Activated CD4-positive, alpha-beta memory T cell treated with anti-CD3 and anti-CD28 coated beads, Interleukin-2, amount 10 ng/mL, durations not matched to agents 7 days and 5 days (primary cell): ENCODE results near the gene ATG2A. TPM values are rescaled to one million over a fixed set of nuclear protein-coding genes. Genes with fewer than 3 reads are reported as not detected.

Experiments
- CTCF ChIA-PET: fragments of 350-600 bp; sonication (Branson Sonifier 250); formaldehyde crosslinking; loops from one replicate; lab custom pipeline; 2021; ENCODE audit warnings: antibody characterized with exemption, inconsistent platforms; lab: Charles Lee
- POLR2A ChIA-PET: fragments of 350-600 bp; sonication (Branson Sonifier 250); formaldehyde crosslinking; loops from one replicate; lab custom pipeline; 2021; ENCODE audit warnings: antibody characterized with exemption; lab: Charles Lee
- DNase-seq: peaks from one replicate; pipeline ENCODE4 v3.0.0-alpha.2; 2020
- H3K27ac Mint-ChIP-seq: one replicate; pipeline ENCODE4 v1.8.0; 2021; ENCODE audit warnings: mild to moderate bottlenecking, mixed read lengths
- H3K27me3 Mint-ChIP-seq: one replicate; pipeline ENCODE4 v1.8.0; 2021; ENCODE audit warnings: mixed read lengths
- H3K36me3 Mint-ChIP-seq: one replicate; pipeline ENCODE4 v1.8.0; 2021; ENCODE audit warnings: low read depth, mixed read lengths
- H3K4me1 Mint-ChIP-seq: one replicate; pipeline ENCODE4 v1.8.0; 2021; ENCODE audit warnings: mixed read lengths
- H3K4me3 Mint-ChIP-seq: one replicate; pipeline ENCODE4 v1.8.0; 2021; ENCODE audit warnings: mild to moderate bottlenecking, mixed read lengths
- H3K9me3 Mint-ChIP-seq: one replicate; pipeline ENCODE4 v1.8.0; 2021; ENCODE audit warnings: mixed read lengths
- total RNA-seq, 2 experiments: library from RNA; stranded (reverse); gene quantifications; one replicate each; pipeline ENCODE4 v1.2.3, GENCODE V29; 2021

ATG2A gene
- total RNA-seq, 2 experiments from 2014 or later = 37.4 to 40.7 TPM

DNA sequence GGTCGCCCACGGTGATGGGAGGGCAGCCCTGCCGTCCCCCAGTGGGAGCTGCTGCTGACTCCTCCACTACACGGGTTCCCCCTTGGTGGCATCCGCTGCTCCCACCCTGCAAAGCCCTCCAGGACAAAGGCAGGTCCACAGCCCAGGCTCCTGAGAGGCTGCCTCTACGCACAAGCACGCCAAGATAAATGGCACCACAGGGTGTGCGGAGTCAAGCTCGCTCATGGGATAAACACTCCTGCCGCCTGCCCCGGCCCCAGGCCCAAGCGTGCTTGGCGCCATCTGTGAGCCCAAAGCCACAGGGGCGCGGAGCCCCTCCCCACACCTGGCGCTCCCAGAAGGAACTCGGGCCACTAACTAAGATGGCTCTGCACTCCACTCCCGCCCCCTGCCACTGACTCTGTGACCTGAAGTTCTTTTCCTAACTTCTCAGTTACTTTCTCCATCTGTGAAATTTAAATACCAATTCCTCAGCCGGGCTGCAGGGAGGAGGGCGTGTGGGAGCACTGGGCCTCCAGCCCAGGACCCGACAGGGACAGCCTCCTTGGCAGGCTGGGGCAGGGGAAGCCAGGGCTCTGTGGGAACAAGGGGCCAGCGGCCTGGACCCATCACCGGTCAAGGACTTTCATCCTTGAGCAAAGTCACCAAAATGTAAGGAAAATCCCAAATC lies 53.5 kb downstream of the ATG2A start:
- CTCF ChIA-PET = interaction anchor here (1.0 to 30.8 kb wide), 5 partner anchors 13 to 562 kb away, joined by 3 to 957 read pairs (median 3); partner anchors contain the start of genes CDC42BPG and EHD1
- no peaks in the 10 kb centered on the region for H3K27me3 Mint-ChIP-seq
- H3K4me3 Mint-ChIP-seq = peak overlapping the region; percentile 68
- peaks cover 92% of the 10 kb centered on the region for H3K4me1 Mint-ChIP-seq
- H3K9me3 Mint-ChIP-seq = no peaks in the 10 kb centered on the region
- POLR2A ChIA-PET = interaction anchor here (1.0 to 28.1 kb wide), 7 partner anchors 10 to 751 kb away, joined by 3 to 1068 read pairs (median 6); partner anchors contain the start of genes EHD1, PRDX5, SYVN1 and TRMT112
- DNase-seq = no peak
- peaks cover 61% of the 10 kb centered on the region for H3K36me3 Mint-ChIP-seq
- peak overlapping the region; percentile 98 for H3K27ac Mint-ChIP-seq

GRCh38 chr11:64862987-64863390 lies 54.0 kb downstream of the ATG2A start:
- peaks cover 92% of the 10 kb centered on the region for H3K4me1 Mint-ChIP-seq
- ChIA-PET POLR2A (interaction anchor here (1.8 to 28.1 kb wide), 3 partner anchors 10 to 118 kb away, joined by 7 to 1068 read pairs (median 324); partner anchors contain the start of gene EHD1), CTCF (interaction anchor here (1.2 to 30.8 kb wide), 4 partner anchors 9 to 24 kb away, joined by 3 to 957 read pairs (median 82); partner anchors contain the start of genes CDC42BPG and EHD1)
- no peaks in the 10 kb centered on the region for H3K9me3 Mint-ChIP-seq
- no peaks in the 10 kb centered on the region for H3K27me3 Mint-ChIP-seq
- no peak for DNase-seq
- H3K36me3 Mint-ChIP-seq = peaks cover 60% of the 10 kb centered on the region
- peak overlapping the region; percentile 98 for H3K27ac Mint-ChIP-seq
- peak overlapping the region; percentile 49 for H3K4me3 Mint-ChIP-seq

GRCh38 chr11:64861227-64861975 lies 55.6 kb downstream of the ATG2A start:
- Mint-ChIP-seq H3K9me3 (no peaks in the 10 kb centered on the region), H3K27me3 (no peaks in the 10 kb centered on the region), H3K36me3 (peaks cover 59% of the 10 kb centered on the region), H3K27ac (peak overlapping the region; percentile 98), H3K4me3 (peak overlapping the region; percentile 75), H3K4me1 (peaks cover 93% of the 10 kb centered on the region)
- CTCF ChIA-PET = interaction anchor here (1.1 to 30.8 kb wide), 6 partner anchors 8 to 256 kb away, joined by 3 to 957 read pairs (median 20); partner anchors contain the start of genes CDC42BPG, EHD1 and ZNHIT2
- no peak for DNase-seq
- POLR2A ChIA-PET = interaction anchor here (0.5 to 28.1 kb wide), 12 partner anchors 8 to 274 kb away, joined by 3 to 1068 read pairs (median 4); partner anchors contain the start of genes ARL2, CDC42BPG, EHD1 and FAU

- H3K27me3 Mint-ChIP-seq = no peaks in the 10 kb centered on the region
- H3K36me3 Mint-ChIP-seq = peaks cover 63% of the 10 kb centered on the region
- H3K4me1 Mint-ChIP-seq = peaks cover 93% of the 10 kb centered on the region
- no peaks in the 10 kb centered on the region for H3K9me3 Mint-ChIP-seq
- peak overlapping the region; percentile 98 for H3K27ac Mint-ChIP-seq
- peak overlapping the region; percentile 75 for H3K4me3 Mint-ChIP-seq
- ChIA-PET CTCF (interaction anchor here (1.0 to 30.8 kb wide), 9 partner anchors 9 to 167 kb away, joined by 3 to 957 read pairs (median 5); partner anchors contain the start of genes ARL2, CDC42BPG, EHD1 and SNX15), POLR2A (interaction anchor here (0.6 to 28.1 kb wide), 21 partner anchors 4 to 642 kb away, joined by 3 to 1068 read pairs (median 5); partner anchors contain the start of genes ARL2, CDCA5, EHD1 and FAU)
- DNase-seq = peak; percentile 80
Observed at GRCh38 chr11:64859542-64860414, 57.2 kb downstream of the ATG2A start.

- ChIA-PET POLR2A (interaction anchor here (0.7 to 28.1 kb wide), 18 partner anchors 5 to 567 kb away, joined by 3 to 1068 read pairs (median 6); partner anchors contain the start of genes ARL2, CDCA5, EHD1 and FAU), CTCF (interaction anchor here (0.5 to 30.8 kb wide), 10 partner anchors 8 to 168 kb away, joined by 3 to 957 read pairs (median 4); partner anchors contain the start of genes ARL2, CDC42BPG, EHD1 and SF1)
- Mint-ChIP-seq H3K27me3 (no peaks in the 10 kb centered on the region), H3K27ac (peak overlapping the region; percentile 98), H3K4me3 (peak overlapping the region; percentile 75), H3K4me1 (peaks cover 93% of the 10 kb centered on the region), H3K9me3 (no peaks in the 10 kb centered on the region), H3K36me3 (peaks cover 73% of the 10 kb centered on the region)
- peak; percentile 75 for DNase-seq
Observed at GRCh38 chr11:64858467-64859263, 58.3 kb downstream of the ATG2A start.

GRCh38 chr11:64857485-64857884 lies 59.5 kb downstream of the ATG2A start:
- Mint-ChIP-seq H3K9me3 (no peaks in the 10 kb centered on the region), H3K4me1 (peaks cover 93% of the 10 kb centered on the region), H3K4me3 (peak overlapping the region; percentile 13), H3K27me3 (no peaks in the 10 kb centered on the region), H3K27ac (peak overlapping the region; percentile 85), H3K36me3 (peaks cover 79% of the 10 kb centered on the region)
- CTCF ChIA-PET = interaction anchor here (1.7 to 30.8 kb wide), 4 partner anchors 11 to 79 kb away, joined by 4 to 957 read pairs (median 94); partner anchors contain the start of genes CDC42BPG, EHD1 and SF1
- DNase-seq = no peak
- POLR2A ChIA-PET = interaction anchor here (13.8 to 28.1 kb wide), 3 partner anchors 4 to 27 kb away, joined by 324 to 1068 read pairs (median 324); partner anchors contain the start of gene EHD1

- Mint-ChIP-seq H3K36me3 (peaks cover 84% of the 10 kb centered on the region), H3K4me1 (peaks cover 96% of the 10 kb centered on the region), H3K27ac (peak overlapping the region; percentile 86), H3K9me3 (no peaks in the 10 kb centered on the region), H3K27me3 (no peaks in the 10 kb centered on the region), H3K4me3 (peak overlapping the region; percentile 50)
- DNase-seq = peak; percentile 67
- ChIA-PET CTCF (interaction anchor here (14.7 to 30.8 kb wide), 2 partner anchors 10 to 30 kb away, joined by 155 to 957 read pairs; partner anchors contain the start of genes CDC42BPG and EHD1), POLR2A (interaction anchor here (1.1 to 28.1 kb wide), 3 partner anchors 8 to 28 kb away, joined by 3 to 1068 read pairs (median 324); partner anchors contain the start of gene EHD1)
Observed at GRCh38 chr11:64856382-64857227, 60.4 kb downstream of the ATG2A start.

DNA sequence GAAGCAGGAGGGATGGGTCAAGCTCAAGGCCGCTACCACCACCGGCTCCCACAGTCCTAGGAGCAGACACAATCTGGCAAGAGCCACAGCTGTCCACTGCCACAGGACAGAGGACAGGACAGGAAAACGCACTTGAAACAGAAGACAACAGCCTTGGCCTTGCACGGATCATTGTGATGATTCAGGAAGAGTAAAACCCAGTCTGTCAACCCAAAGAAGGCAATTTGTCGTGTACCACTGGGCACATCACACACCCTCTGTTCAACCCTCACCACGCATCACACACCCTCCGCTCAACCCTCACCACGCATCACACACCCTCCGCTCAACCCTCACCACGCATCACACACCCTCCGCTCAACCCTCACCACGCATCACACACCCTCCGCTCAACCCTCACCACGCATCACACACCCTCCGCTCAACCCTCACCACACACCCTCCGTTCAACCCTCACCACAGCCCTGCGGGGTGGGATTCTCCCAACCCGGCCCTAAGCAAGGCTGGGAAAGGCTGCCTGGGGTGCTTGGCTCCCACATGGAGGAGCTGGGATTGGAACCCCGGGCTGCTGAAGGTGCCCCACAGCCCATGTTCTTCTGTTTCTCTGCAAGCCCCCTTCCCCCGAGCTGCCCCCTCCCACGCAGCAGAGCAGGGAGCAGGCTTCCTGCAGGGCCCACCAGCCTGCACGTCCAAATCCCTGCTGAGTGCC lies 61.3 kb downstream of the ATG2A start:
- H3K36me3 Mint-ChIP-seq = peaks cover 81% of the 10 kb centered on the region
- H3K4me3 Mint-ChIP-seq = peak overlapping the region; percentile 51
- no peak for DNase-seq
- CTCF ChIA-PET = interaction anchor here (1.6 to 30.8 kb wide), 3 partner anchors 9 to 31 kb away, joined by 7 to 957 read pairs (median 155); partner anchors contain the start of genes CDC42BPG and EHD1
- POLR2A ChIA-PET = interaction anchor here (1.0 to 28.1 kb wide), 4 partner anchors 8 to 77 kb away, joined by 4 to 1068 read pairs (median 164); partner anchors contain the start of gene EHD1
- no peaks in the 10 kb centered on the region for H3K27me3 Mint-ChIP-seq
- H3K27ac Mint-ChIP-seq = peak overlapping the region; percentile 86
- peaks cover 96% of the 10 kb centered on the region for H3K4me1 Mint-ChIP-seq
- H3K9me3 Mint-ChIP-seq = no peaks in the 10 kb centered on the region
